Measurements from ENCODE around the gene CELF4.

Gene CELF4

GRCh38 chr18:37299471-37300304 is 265.9 kb downstream of the CELF4 start:
- in situ Hi-C loops (cut with MboI; ENCODE audit: low sequenced_read_pairs) = no loop called here

GRCh38 chr18:37298816-37299215 is 266.8 kb downstream of the CELF4 start:
- in situ Hi-C loops (cut with MboI; ENCODE audit: low sequenced_read_pairs) = no loop called here

GRCh38 chr18:37297106-37297505 is 268.5 kb downstream of the CELF4 start:
- in situ Hi-C loops (cut with MboI; ENCODE audit: low sequenced_read_pairs) = no loop called here

GRCh38 chr18:37294951-37295350 is 270.6 kb downstream of the CELF4 start:
- in situ Hi-C loops (cut with MboI; ENCODE audit: low sequenced_read_pairs) = no loop called here

- in situ Hi-C loops (cut with MboI; ENCODE audit: low sequenced_read_pairs) = no loop called here
Observed at GRCh38 chr18:37293359-37293758, 272.2 kb downstream of the CELF4 start.

GRCh38 chr18:37289423-37289822 is 276.2 kb downstream of the CELF4 start:
- in situ Hi-C loops (cut with MboI; ENCODE audit: low sequenced_read_pairs) = no loop called here

GRCh38 chr18:37287601-37288000 is 278.0 kb downstream of the CELF4 start:
- in situ Hi-C loops (cut with MboI; ENCODE audit: low sequenced_read_pairs) = no loop called here

- in situ Hi-C loops (cut with MboI; ENCODE audit: low sequenced_read_pairs) = no loop called here
Observed at GRCh38 chr18:37286801-37287200, 278.8 kb downstream of the CELF4 start.

- in situ Hi-C loops (cut with MboI; ENCODE audit: low sequenced_read_pairs) = no loop called here
Observed at GRCh38 chr18:37285825-37286224, 279.8 kb downstream of the CELF4 start.

- in situ Hi-C loops (cut with MboI; ENCODE audit: low sequenced_read_pairs) = no loop called here
Observed at GRCh38 chr18:37284260-37284659, 281.3 kb downstream of the CELF4 start.

- in situ Hi-C loops (cut with MboI; ENCODE audit: low sequenced_read_pairs) = no loop called here
Observed at GRCh38 chr18:37282386-37283037, 283.1 kb downstream of the CELF4 start.

GRCh38 chr18:37280701-37281393 is 284.8 kb downstream of the CELF4 start:
- in situ Hi-C loops (cut with MboI; ENCODE audit: low sequenced_read_pairs) = no loop called here

- in situ Hi-C loops (cut with MboI; ENCODE audit: low sequenced_read_pairs) = no loop called here
Observed at GRCh38 chr18:37277804-37278203, 287.8 kb downstream of the CELF4 start.

GRCh38 chr18:37276111-37276890 is 289.3 kb downstream of the CELF4 start:
- in situ Hi-C loops (cut with MboI; ENCODE audit: low sequenced_read_pairs) = no loop called here

GRCh38 chr18:37275237-37275741 is 290.3 kb downstream of the CELF4 start:
- in situ Hi-C loops (cut with MboI; ENCODE audit: low sequenced_read_pairs) = no loop called here

- in situ Hi-C loops (cut with MboI; ENCODE audit: low sequenced_read_pairs) = no loop called here
Observed at GRCh38 chr18:37274309-37275236, 291.0 kb downstream of the CELF4 start.

GRCh38 chr18:37272841-37273240 is 292.8 kb downstream of the CELF4 start:
- in situ Hi-C loops (cut with MboI; ENCODE audit: low sequenced_read_pairs) = no loop called here

- in situ Hi-C loops (cut with MboI; ENCODE audit: low sequenced_read_pairs) = no loop called here
Observed at GRCh38 chr18:37272226-37272625, 293.4 kb downstream of the CELF4 start.

GRCh38 chr18:37270666-37271052 is 294.9 kb downstream of the CELF4 start:
- in situ Hi-C loops (cut with MboI; ENCODE audit: low sequenced_read_pairs) = no loop called here

Data from HL-60/S4 (cell line).